Measurements from ENCODE around the gene ZC3H12A.

ZC3H12A gene

GRCh38 chr1:37478890-37479254 lies 4.5 kb downstream of the ZC3H12A start:
- DNase-seq (ENCODE audit: low spot score), result peak; percentile 47

- peak; percentile 94 for DNase-seq (ENCODE audit: low spot score)
Observed at GRCh38 chr1:37479255-37480124, 5.1 kb downstream of the ZC3H12A start.

GRCh38 chr1:37480125-37480466 lies 5.7 kb downstream of the ZC3H12A start:
- no peak for DNase-seq (ENCODE audit: low spot score)

DNA sequence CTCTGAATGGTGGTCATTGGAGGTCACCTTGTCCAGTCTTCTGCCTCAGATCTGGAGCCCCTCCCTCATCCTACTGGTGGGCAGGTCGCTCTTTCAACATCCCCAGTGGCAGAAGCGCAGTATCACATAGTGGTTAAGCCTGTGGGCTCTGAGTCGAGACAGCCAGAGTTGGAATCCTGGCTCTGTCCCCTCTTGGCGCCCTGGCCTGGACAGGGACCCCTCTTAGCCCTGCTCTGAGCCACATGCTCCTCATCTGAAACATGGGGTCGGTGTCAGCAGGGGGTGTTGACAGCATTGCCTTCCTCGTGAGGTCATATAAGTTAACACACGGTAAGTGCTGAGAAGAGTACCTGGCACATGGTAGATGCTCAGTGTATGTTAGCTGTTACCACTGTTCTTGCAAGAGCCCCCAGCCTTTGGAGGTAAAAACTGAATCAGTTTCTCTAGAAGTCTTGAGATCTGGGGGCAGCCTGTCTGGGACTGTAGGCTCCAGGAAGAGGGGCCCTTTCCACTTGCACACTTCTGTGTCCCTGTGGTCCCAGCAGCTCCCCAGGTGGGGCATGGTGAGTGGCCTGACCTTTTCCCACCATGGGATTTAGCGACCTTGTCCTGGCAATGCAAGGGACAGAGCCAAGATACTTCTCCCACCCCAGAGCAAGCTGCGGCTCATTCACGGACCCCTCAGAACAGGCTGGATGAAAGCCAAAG lies 6.4 kb downstream of the ZC3H12A start:
- DNase-seq (ENCODE audit: low spot score), result no peak

DNA sequence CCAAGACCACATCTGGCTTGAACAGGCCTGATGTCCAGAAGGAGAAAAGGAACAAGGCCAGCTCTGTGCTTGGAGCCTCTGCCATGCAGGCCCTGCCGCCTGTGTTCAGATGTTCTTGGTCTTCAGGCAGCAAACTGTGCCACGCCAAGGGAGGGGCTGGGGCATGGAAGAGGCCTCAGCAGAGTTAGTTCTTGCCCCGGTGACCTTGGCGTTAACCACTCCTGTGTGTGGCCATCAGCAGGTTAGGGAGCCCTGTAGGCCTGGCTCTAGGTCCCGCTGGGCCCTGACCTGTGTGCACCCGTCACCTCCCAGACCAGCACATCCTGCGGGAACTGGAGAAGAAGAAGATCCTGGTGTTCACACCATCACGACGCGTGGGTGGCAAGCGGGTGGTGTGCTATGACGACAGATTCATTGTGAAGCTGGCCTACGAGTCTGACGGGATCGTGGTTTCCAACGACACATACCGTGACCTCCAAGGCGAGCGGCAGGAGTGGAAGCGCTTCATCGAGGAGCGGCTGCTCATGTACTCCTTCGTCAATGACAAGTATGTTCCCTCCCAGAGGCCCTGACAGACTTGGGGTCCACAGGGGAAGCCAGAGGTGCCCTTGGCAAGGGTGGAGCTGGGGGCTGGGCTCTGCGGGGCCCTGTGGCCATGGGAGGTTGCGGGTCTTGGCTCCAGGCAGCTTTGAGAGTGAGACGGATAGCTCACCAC lies 7.1 kb downstream of the ZC3H12A start:
- DNase-seq (ENCODE audit: low spot score), result peak; percentile 37

GRCh38 chr1:37482004-37482785 lies 7.8 kb downstream of the ZC3H12A start:
- no peak for DNase-seq (ENCODE audit: low spot score)

GRCh38 chr1:37482796-37483744 lies 8.7 kb downstream of the ZC3H12A start:
- no peak for DNase-seq (ENCODE audit: low spot score)

DNA sequence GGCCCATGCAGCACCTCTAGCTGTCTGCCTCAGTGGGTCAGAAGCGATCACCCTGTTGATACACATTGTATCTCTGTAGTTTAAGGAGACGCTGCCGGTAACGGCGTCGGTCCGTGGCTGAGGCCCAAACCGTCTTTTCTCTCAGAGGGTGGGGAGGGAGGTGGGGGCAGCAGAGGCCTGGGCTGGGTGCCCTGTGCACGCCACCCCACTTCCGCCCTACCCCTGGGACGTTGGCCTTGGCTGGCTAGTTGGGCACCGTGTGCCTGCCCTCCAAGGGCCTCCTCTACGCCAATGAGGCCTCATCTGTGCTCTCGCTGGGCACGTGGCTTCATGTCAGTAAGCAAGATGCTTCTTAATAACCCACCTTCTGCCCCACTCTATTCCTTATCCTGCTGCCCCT lies 9.4 kb downstream of the ZC3H12A start:
- no peak for DNase-seq (ENCODE audit: low spot score)

GRCh38 chr1:37484325-37485051 lies 10.1 kb downstream of the ZC3H12A start:
- DNase-seq (ENCODE audit: low spot score), result no peak

GRCh38 chr1:37485902-37486679 lies 11.7 kb downstream of the ZC3H12A start:
- no peak for DNase-seq (ENCODE audit: low spot score)

GRCh38 chr1:37486680-37487618 lies 12.6 kb downstream of the ZC3H12A start:
- peak; percentile 79 for DNase-seq (ENCODE audit: low spot score)

GRCh38 chr1:37487619-37487984 lies 13.2 kb downstream of the ZC3H12A start:
- DNase-seq (ENCODE audit: low spot score), result no peak

DNA sequence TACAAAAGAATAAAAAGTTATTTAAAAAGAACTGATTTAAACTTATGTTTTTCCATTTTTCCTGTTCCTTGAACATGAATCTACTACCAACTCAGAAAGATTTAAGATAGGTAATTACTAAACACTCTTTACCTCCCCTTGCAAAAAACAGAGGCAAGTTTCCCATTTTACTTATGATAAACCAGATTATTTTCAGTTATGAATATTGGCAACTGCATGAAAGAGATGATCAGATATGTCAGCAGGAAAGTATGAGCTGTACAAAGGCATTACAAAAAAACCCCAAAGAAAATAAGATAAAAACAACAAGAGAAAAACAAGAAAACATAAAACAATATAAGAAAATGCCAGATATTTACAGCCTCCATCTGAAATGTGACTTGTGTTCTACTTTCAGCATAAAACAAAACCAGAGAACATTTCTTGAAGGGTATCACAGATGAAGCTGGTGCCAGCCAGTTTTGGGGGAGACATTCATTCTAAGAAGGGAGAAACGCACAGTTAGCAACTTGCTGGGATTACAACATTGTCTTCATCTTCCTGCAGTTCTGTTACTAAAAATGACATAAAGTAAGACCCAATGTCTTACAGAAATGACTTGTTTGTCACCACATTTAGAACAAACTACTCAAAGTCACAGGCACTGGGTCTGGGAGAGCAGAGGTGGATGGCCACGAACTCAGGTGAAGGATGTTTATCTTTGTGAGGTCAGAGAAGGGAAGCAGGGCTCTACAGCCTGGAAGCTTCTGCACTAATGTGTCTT lies 19.1 kb downstream of the ZC3H12A start:
- peak; percentile 73 for DNase-seq (ENCODE audit: low spot score)

DNA sequence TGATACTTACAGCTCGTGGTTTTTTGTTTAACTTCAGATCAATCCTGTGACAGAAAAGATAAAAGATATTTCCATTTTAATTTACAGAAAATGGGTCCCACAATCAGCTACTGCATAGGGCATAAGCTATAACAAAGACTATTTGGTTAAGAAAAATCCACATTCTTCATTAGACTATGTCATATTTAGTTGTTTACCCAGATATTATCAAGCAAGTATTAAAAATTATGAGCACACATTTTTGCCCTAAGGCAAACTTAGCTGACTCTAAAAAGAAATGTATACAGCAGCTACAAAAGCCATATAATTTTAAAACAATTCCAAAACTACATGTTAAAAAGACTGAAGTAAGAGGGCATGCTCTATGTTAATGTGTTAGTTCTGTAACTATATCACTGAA lies 21.5 kb downstream of the ZC3H12A start:
- no peak for DNase-seq (ENCODE audit: low spot score)

DNA sequence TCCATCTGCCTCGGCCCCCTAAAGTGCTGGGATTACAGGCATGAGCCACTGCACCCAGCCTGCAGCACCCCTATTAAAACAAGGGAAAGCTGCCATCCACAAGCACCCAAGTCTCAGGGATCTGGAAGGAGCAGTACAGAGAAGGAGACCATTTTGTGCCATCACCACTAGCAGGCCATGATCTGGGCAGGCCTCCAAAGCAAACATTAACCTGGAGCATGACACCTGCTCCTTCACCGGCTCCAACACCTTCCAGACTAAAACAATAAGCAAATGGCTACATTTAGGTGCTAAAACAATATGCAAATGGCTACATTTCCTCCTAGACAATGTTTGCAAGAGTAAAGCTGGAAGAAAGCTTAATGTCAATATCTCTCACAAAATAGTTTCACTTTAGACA lies 23.5 kb downstream of the ZC3H12A start:
- DNase-seq (ENCODE audit: low spot score), result no peak

GRCh38 chr1:37498872-37499617 lies 24.7 kb downstream of the ZC3H12A start:
- no peak for DNase-seq (ENCODE audit: low spot score)

DNA sequence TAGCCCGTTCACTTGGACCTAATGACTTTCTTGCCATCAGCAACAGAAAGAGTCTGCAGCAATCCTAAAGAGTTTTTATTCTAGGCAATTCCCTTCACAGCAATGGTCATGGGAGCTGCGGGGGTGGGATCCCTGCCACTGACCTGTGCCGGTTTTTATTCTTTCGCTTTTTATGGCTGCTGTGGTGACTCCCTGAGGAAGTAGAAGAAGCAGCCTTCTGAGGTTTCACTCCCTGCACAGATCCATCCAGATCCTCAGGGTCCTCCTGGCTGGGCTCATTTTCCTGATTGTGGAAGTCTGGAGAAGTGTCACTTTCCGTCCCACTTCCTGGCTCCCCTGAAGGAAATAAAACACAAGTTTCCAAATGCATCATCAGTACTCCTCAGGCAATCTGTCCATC lies 27.3 kb downstream of the ZC3H12A start:
- DNase-seq (ENCODE audit: low spot score), result no peak

All from activated CD4-positive, alpha-beta T cell treated with anti-CD3 and anti-CD28 coated beads, Interleukin-2, Interleukin-4, amounts not matched to agents 100 ng/mL and 50 ng/mL, durations not matched to agents 16 hours and 8 hours (primary cell).